ENCODE measurements around the gene DIRAS1. TPM values are rescaled to one million over a fixed set of nuclear protein-coding genes. Genes with fewer than 3 reads are reported as not detected.

Gene DIRAS1
- total and polyA plus RNA-seq, 3 experiments from 2014 or later: 0.18 TPM; not detected in 2

DNA sequence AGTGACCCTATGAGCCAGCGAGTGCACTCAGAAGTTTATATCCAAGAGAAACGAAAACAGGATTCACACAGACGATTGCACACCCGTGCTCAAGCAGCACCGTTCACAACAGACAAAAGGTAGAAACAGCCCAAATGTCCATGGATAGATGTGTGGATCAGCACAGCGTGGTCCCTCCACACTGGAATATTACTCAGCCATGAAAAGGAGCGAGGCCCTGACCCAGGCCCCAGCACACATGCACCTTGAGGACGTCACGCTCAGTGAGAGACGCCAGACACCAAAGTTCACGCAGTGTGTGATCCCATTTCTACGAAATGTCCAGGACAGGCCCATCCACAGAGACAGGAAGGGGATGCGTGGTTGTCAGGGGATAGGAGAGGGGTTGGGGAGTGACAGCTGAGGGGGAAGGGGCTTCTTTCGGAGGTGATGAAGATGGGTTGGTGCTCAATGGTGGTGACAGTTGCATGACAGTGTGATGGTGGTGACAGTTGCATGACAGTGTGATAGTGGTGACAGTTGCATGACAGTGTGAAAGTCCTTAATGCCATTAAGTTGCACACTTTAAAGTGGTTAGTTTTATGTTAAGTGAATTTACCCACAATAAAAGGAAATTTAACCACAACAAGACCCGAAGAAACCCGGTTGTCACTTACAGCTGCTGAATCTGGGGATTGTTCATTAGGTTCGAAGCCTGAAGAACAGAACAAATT is 37.6 kb upstream of the DIRAS1 start:
- DNase-seq: no peak
- H3K4me1 ChIP-seq (ENCODE audit: insufficient read depth, low read length): no peaks in the 10 kb centered on the region
- ChIA-PET POLR2A (no interaction called here), CTCF (interaction anchor here (1.0 to 1.2 kb wide), 2 partner anchors 9 to 192 kb away, joined by 3 to 4 read pairs; no protein-coding TSS in a partner anchor)
- no peaks in the 10 kb centered on the region for H3K36me3 ChIP-seq (ENCODE audit: insufficient read depth, low read length)
- H3K9me3 ChIP-seq (ENCODE audit: low read length): no peaks in the 10 kb centered on the region
- no peak overlapping the region for H3K27ac ChIP-seq (ENCODE audit: low read depth, low read length)
- Mint-ChIP-seq H3K27me3 (no peaks in the 10 kb centered on the region), H3K36me3 (peaks cover 2 to 75% (median 4%) of the 10 kb centered on the region in 3 donors), H3K27ac (peak overlapping the region in 4 of 8 donors; percentile 20 to 82 (median 74)), H3K4me3 (peak overlapping the region in 1 of 7 donors; percentile 43), H3K4me1 (peaks cover 2 to 14% (median 12%) of the 10 kb centered on the region in 3 donors), H3K9me3 (no peaks in the 10 kb centered on the region)
- H3K27me3 ChIP-seq (ENCODE audit: insufficient read depth, low read length, poor library complexity, severe bottlenecking): no peaks in the 10 kb centered on the region
- H3K4me3 ChIP-seq (ENCODE audit: low read length): no peak overlapping the region

- no peaks in the 10 kb centered on the region for H3K27me3 ChIP-seq (ENCODE audit: insufficient read depth, low read length, poor library complexity, severe bottlenecking)
- CTCF ChIA-PET: no interaction called here
- H3K9me3 ChIP-seq (ENCODE audit: low read length): no peaks in the 10 kb centered on the region
- POLR2A ChIA-PET: no interaction called here
- H3K4me1 Mint-ChIP-seq: peaks cover 2 to 14% (median 12%) of the 10 kb centered on the region in 3 donors
- H3K27ac ChIP-seq (ENCODE audit: low read depth, low read length): no peak overlapping the region
- H3K27ac Mint-ChIP-seq: no peak overlapping the region
- H3K4me3 Mint-ChIP-seq: no peak overlapping the region
- no peaks in the 10 kb centered on the region for H3K9me3 Mint-ChIP-seq
- H3K36me3 ChIP-seq (ENCODE audit: insufficient read depth, low read length): no peaks in the 10 kb centered on the region
- peaks cover 2 to 61% (median 4%) of the 10 kb centered on the region in 3 donors for H3K36me3 Mint-ChIP-seq
- DNase-seq: no peak
- H3K4me1 ChIP-seq (ENCODE audit: insufficient read depth, low read length): no peaks in the 10 kb centered on the region
- H3K27me3 Mint-ChIP-seq: no peaks in the 10 kb centered on the region
- H3K4me3 ChIP-seq (ENCODE audit: low read length): no peak overlapping the region
Observed at GRCh38 chr19:2756921-2757881, 36.0 kb upstream of the DIRAS1 start.

- no peaks in the 10 kb centered on the region for H3K27me3 Mint-ChIP-seq
- H3K36me3 Mint-ChIP-seq: peaks cover 2 to 56% (median 4%) of the 10 kb centered on the region in 3 donors
- H3K9me3 ChIP-seq (ENCODE audit: low read length): no peaks in the 10 kb centered on the region
- no peaks in the 10 kb centered on the region for H3K36me3 ChIP-seq (ENCODE audit: insufficient read depth, low read length)
- H3K4me3 Mint-ChIP-seq: no peak overlapping the region
- no peaks in the 10 kb centered on the region for H3K4me1 ChIP-seq (ENCODE audit: insufficient read depth, low read length)
- ChIA-PET POLR2A (no interaction called here), CTCF (no interaction called here)
- H3K27ac Mint-ChIP-seq: no peak overlapping the region
- no peaks in the 10 kb centered on the region for H3K9me3 Mint-ChIP-seq
- no peak overlapping the region for H3K4me3 ChIP-seq (ENCODE audit: low read length)
- no peak overlapping the region for H3K27ac ChIP-seq (ENCODE audit: low read depth, low read length)
- peaks cover 2 to 14% (median 12%) of the 10 kb centered on the region in 3 donors for H3K4me1 Mint-ChIP-seq
- DNase-seq: no peak
- H3K27me3 ChIP-seq (ENCODE audit: insufficient read depth, low read length, poor library complexity, severe bottlenecking): no peaks in the 10 kb centered on the region
Observed at GRCh38 chr19:2756477-2756876, 35.3 kb upstream of the DIRAS1 start.

GRCh38 chr19:2755811-2756210 is 34.6 kb upstream of the DIRAS1 start:
- Histone ChIP-seq H3K4me1 (ENCODE audit: insufficient read depth, low read length) (no peaks in the 10 kb centered on the region), H3K27me3 (ENCODE audit: insufficient read depth, low read length, poor library complexity, severe bottlenecking) (no peaks in the 10 kb centered on the region), H3K4me3 (ENCODE audit: low read length) (no peak overlapping the region), H3K27ac (ENCODE audit: low read depth, low read length) (no peak overlapping the region), H3K9me3 (ENCODE audit: low read length) (no peaks in the 10 kb centered on the region), H3K36me3 (ENCODE audit: insufficient read depth, low read length) (no peaks in the 10 kb centered on the region)
- CTCF ChIA-PET: no interaction called here
- H3K4me3 Mint-ChIP-seq: no peak overlapping the region
- H3K27ac Mint-ChIP-seq: no peak overlapping the region
- H3K36me3 Mint-ChIP-seq: peaks cover 2 to 52% (median 4%) of the 10 kb centered on the region in 3 donors
- H3K9me3 Mint-ChIP-seq: no peaks in the 10 kb centered on the region
- POLR2A ChIA-PET: no interaction called here
- no peak for DNase-seq
- H3K4me1 Mint-ChIP-seq: peaks cover 2 to 14% (median 12%) of the 10 kb centered on the region in 3 donors
- H3K27me3 Mint-ChIP-seq: no peaks in the 10 kb centered on the region

DNA sequence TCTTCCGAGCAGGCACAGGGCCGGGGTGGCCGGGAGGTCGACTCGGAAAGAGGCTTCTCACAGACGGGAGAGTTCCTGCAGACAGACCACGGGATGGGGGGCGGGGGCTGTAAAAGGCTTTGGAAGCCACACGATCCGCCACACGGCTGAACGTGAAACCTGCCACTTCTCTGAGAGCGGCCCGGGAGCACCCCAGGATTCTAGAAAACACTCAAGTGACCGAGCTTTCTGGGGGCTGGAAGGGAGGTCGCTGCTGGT is 34.2 kb upstream of the DIRAS1 start:
- Mint-ChIP-seq H3K27ac (no peak overlapping the region), H3K36me3 (peaks cover 2 to 48% (median 4%) of the 10 kb centered on the region in 3 donors), H3K27me3 (peaks cover 0 to 2% of the 10 kb centered on the region in 2 donors), H3K4me3 (no peak overlapping the region), H3K4me1 (peaks cover 2 to 14% (median 12%) of the 10 kb centered on the region in 3 donors), H3K9me3 (no peaks in the 10 kb centered on the region)
- Histone ChIP-seq H3K4me3 (ENCODE audit: low read length) (no peak overlapping the region), H3K27ac (ENCODE audit: low read depth, low read length) (no peak overlapping the region), H3K9me3 (ENCODE audit: low read length) (no peaks in the 10 kb centered on the region), H3K27me3 (ENCODE audit: insufficient read depth, low read length, poor library complexity, severe bottlenecking) (no peaks in the 10 kb centered on the region), H3K4me1 (ENCODE audit: insufficient read depth, low read length) (no peaks in the 10 kb centered on the region), H3K36me3 (ENCODE audit: insufficient read depth, low read length) (no peaks in the 10 kb centered on the region)
- no peak for DNase-seq
- POLR2A ChIA-PET: no interaction called here
- CTCF ChIA-PET: no interaction called here

DNA sequence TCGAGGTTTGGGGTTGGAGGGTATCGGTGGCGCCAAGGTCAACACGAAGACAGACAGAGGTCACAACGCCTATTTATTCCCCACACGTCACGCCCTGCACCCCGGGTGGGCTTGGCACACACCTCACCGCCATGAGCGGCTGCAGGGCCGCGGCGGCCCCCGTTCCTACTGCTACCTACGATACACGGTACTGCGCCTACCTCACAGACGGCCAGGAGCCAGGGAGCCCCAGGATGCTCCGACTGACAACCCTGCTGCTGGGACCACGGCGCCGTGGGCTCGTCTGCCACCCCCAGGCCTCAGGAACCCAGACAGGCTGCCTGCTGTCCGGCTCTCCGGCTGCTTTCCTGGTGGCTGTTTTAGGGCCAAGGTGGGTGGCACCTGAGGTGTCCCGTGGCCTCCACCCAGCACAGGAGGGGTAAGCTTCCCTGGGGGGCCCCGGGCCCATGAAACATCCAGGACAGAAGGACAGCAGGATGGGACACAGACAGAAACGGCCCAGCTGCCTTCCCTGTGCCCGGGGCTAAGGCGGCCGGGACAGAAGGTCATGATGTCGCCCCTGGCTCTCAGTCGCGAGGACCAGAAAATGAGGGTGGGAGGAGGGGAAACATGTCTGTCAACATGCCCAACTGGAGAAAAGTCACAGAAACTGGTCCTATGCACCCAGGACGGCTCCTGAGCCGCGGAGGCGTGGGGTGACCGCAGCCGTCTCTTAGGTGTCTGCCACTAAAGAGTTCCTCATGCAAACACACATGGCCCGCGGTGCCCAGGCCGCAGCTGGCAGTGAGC is 33.7 kb upstream of the DIRAS1 start:
- H3K27ac ChIP-seq (ENCODE audit: low read depth, low read length): no peak overlapping the region
- POLR2A ChIA-PET: no interaction called here
- CTCF ChIA-PET: interaction anchor here (3.5 kb wide), 1 partner anchor 107 kb away, joined by 12 read pairs; no protein-coding TSS in a partner anchor
- no peak overlapping the region for H3K4me3 Mint-ChIP-seq
- no peak overlapping the region for H3K4me3 ChIP-seq (ENCODE audit: low read length)
- no peak for DNase-seq
- peaks cover 2 to 12% (median 10%) of the 10 kb centered on the region in 3 donors for H3K4me1 Mint-ChIP-seq
- H3K36me3 ChIP-seq (ENCODE audit: insufficient read depth, low read length): no peaks in the 10 kb centered on the region
- H3K27me3 ChIP-seq (ENCODE audit: insufficient read depth, low read length, poor library complexity, severe bottlenecking): no peaks in the 10 kb centered on the region
- H3K4me1 ChIP-seq (ENCODE audit: insufficient read depth, low read length): no peaks in the 10 kb centered on the region
- no peaks in the 10 kb centered on the region for H3K9me3 ChIP-seq (ENCODE audit: low read length)
- no peak overlapping the region for H3K27ac Mint-ChIP-seq
- H3K27me3 Mint-ChIP-seq: peaks cover 0 to 2% of the 10 kb centered on the region in 2 donors
- peaks cover 2 to 45% (median 4%) of the 10 kb centered on the region in 3 donors for H3K36me3 Mint-ChIP-seq
- no peaks in the 10 kb centered on the region for H3K9me3 Mint-ChIP-seq

GRCh38 chr19:2751438-2751830 is 30.3 kb upstream of the DIRAS1 start:
- Histone ChIP-seq H3K27me3 (ENCODE audit: insufficient read depth, low read length, poor library complexity, severe bottlenecking) (no peaks in the 10 kb centered on the region), H3K4me1 (ENCODE audit: insufficient read depth, low read length) (peaks cover 4% of the 10 kb centered on the region), H3K4me3 (ENCODE audit: low read length) (no peak overlapping the region), H3K36me3 (ENCODE audit: insufficient read depth, low read length) (no peaks in the 10 kb centered on the region), H3K9me3 (ENCODE audit: low read length) (no peaks in the 10 kb centered on the region), H3K27ac (ENCODE audit: low read depth, low read length) (no peak overlapping the region)
- H3K36me3 Mint-ChIP-seq: peaks cover 2 to 26% (median 4%) of the 10 kb centered on the region in 3 donors
- DNase-seq: no peak
- H3K9me3 Mint-ChIP-seq: no peaks in the 10 kb centered on the region
- H3K27ac Mint-ChIP-seq: no peak overlapping the region
- no peaks in the 10 kb centered on the region for H3K4me1 Mint-ChIP-seq
- no peak overlapping the region for H3K4me3 Mint-ChIP-seq
- ChIA-PET CTCF (interaction anchor here (3.5 kb wide), 1 partner anchor 103 kb away, joined by 12 read pairs; no protein-coding TSS in a partner anchor), POLR2A (no interaction called here)
- peaks cover 0 to 3% of the 10 kb centered on the region in 2 donors for H3K27me3 Mint-ChIP-seq
